ENCODE data around the gene CTCFL. TPM values are rescaled to one million over a fixed set of nuclear protein-coding genes. Genes with fewer than 3 reads are reported as not detected.

The CTCFL gene
- total RNA-seq, 4 donors from 2014 or later: 0.13 to 0.46 TPM; not detected in 2

DNA sequence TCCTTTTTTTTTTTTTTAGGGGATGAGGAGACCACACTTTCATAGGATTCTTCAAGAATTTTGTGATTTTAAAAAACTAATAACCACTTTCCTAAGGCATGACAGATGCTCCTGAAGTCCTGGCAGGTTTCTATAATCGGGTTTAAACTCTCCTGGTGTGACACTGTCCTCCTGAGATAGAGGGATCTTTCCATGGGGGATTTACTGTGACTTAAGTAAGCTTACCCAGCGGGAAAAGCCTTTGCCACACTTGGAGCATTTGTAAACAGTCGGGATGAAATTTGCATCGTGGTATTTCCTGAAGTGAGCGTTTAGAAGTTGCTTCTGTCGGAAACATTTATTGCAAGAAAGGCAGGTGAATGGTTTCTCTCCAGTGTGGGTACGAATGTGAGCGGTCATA is 16.6 kb downstream of the CTCFL start:
- Histone ChIP-seq H3K36me3 (no peaks in the 10 kb centered on the region), H3K4me1 (peaks cover 31 to 41% of the 10 kb centered on the region in 2 donors), H3K27ac (peak overlapping the region in 1 of 3 donors; percentile 89), H3K4me3 (replicated peaks in 1 of 3) (no peak overlapping the region), H3K27me3 (no peaks in the 10 kb centered on the region), H3K9me3 (no peaks in the 10 kb centered on the region)
- WGBS, 2 donors: 70 to 72% methylated on average over 8 of the region's 8 CpGs
- no peak for DNase-seq
- TF ChIP-seq POLR2A (IDR thresholded peaks at IDR 0.05): no peak
- TF ChIP-seq, protein P1, sequence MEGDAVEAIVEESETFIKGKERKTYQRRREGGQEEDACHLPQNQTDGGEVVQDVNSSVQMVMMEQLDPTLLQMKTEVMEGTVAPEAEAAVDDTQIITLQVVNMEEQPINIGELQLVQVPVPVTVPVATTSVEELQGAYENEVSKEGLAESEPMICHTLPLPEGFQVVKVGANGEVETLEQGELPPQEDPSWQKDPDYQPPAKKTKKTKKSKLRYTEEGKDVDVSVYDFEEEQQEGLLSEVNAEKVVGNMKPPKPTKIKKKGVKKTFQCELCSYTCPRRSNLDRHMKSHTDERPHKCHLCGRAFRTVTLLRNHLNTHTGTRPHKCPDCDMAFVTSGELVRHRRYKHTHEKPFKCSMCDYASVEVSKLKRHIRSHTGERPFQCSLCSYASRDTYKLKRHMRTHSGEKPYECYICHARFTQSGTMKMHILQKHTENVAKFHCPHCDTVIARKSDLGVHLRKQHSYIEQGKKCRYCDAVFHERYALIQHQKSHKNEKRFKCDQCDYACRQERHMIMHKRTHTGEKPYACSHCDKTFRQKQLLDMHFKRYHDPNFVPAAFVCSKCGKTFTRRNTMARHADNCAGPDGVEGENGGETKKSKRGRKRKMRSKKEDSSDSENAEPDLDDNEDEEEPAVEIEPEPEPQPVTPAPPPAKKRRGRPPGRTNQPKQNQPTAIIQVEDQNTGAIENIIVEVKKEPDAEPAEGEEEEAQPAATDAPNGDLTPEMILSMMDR (IDR thresholded peaks at IDR 0.05): no peak
- intact Hi-C loops (cut with DNase I): loop anchor here (10.0 kb wide), 1 partner anchor 414 kb away; no protein-coding TSS in a partner anchor

DNA sequence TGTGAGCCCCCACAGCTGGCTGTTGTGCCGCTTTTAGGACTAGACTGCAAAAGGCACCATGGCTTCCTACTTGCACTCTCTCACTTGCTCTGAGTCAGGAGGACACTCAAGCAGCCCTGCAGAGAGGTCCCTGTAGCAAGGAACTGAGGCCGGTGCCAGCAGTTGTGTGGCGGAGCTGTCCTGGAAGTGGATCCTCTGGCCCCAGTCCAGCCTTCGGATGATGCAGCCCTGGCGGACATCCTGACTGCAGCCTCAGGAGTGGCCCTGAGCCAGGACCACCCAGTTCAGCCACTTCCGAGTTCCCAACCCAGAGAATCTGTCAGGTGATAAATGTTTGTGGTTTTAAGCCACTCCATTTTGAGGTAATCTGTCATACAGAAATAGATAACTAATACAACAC is 17.5 kb downstream of the CTCFL start:
- Histone ChIP-seq H3K9me3 (no peaks in the 10 kb centered on the region), H3K27me3 (no peaks in the 10 kb centered on the region), H3K36me3 (no peaks in the 10 kb centered on the region), H3K4me1 (peaks cover 31 to 37% of the 10 kb centered on the region in 2 donors), H3K27ac (peak overlapping the region; percentile 71 to 89 (median 75)), H3K4me3 (replicated peaks in 1 of 3) (no peak overlapping the region)
- intact Hi-C loops (cut with DNase I): loop anchor here (10.0 kb wide), 1 partner anchor 413 kb away; no protein-coding TSS in a partner anchor
- peak; percentile 79 to 86 for DNase-seq
- TF ChIP-seq, protein P1 (IDR thresholded peaks at IDR 0.05): no peak
- no peak for TF ChIP-seq POLR2A (IDR thresholded peaks at IDR 0.05)
- WGBS, 2 donors: 18 to 38% methylated on average over 6 of the region's 6 CpGs

DNA sequence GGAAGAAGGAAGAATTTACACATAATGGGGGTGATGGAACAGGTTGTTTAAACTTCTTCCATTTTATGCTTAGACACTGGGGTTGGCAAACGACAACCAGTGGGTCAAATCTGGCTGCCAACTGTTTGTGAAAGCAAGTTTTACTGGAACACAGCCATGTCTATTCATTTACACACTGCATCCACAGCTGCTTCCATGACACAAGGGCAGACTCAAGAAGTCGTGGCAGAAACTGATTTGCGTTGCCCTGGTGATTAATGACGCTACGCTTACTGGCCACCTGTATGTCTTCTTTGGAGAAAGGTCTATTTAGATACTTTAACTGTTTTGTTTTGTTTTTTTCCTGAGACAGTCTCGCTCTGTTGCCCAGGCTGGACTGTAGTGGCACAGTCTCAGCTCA is 19.0 kb downstream of the CTCFL start:
- TF ChIP-seq, protein P1 (IDR thresholded peaks at IDR 0.05): no peak
- TF ChIP-seq POLR2A (IDR thresholded peaks at IDR 0.05): no peak
- no peaks in the 10 kb centered on the region for H3K9me3 ChIP-seq
- intact Hi-C loops (cut with DNase I): loop anchor here (10.0 kb wide), 1 partner anchor 411 kb away; no protein-coding TSS in a partner anchor
- H3K36me3 ChIP-seq: no peaks in the 10 kb centered on the region
- peak; percentile 51 to 67 for DNase-seq
- peaks cover 31 to 37% of the 10 kb centered on the region in 2 donors for H3K4me1 ChIP-seq
- H3K27me3 ChIP-seq: no peaks in the 10 kb centered on the region
- WGBS, 2 donors: 41% methylated on average over 6 of the region's 6 CpGs
- peak overlapping the region; percentile 75 to 86 (median 81) for H3K27ac ChIP-seq
- H3K4me3 ChIP-seq (replicated peaks in 1 of 3): no peak overlapping the region

DNA sequence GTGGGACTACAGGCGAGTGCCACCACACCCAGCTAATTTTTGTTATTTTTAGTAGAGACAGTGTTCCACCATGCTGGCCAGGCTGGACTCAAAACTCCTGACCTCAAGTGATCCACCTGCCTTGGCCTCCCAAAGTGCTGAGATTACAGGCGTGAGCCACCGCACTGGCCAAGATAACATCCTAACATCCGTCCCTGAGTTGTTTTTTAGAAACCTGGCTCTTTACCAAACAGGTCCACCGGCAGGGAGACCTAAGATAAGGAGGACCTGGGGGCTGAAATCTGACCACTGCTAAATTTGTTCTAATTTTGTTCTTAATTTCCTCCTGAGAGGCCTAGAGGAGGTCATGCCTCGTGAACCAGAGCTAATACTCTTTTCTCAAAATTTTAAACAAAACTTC is 20.5 kb downstream of the CTCFL start:
- 44 to 57% methylated on average over 6 of the region's 6 CpGs for WGBS, 2 donors
- Histone ChIP-seq H3K36me3 (no peaks in the 10 kb centered on the region), H3K27ac (peak overlapping the region in 1 of 3 donors; percentile 56), H3K4me3 (replicated peaks in 1 of 3) (no peak overlapping the region), H3K9me3 (no peaks in the 10 kb centered on the region), H3K27me3 (no peaks in the 10 kb centered on the region), H3K4me1 (peaks cover 31 to 41% of the 10 kb centered on the region in 2 donors)
- DNase-seq: peak in 1 of 2 donors; percentile 14
- TF ChIP-seq, protein P1 (IDR thresholded peaks at IDR 0.05): no peak
- no peak for TF ChIP-seq POLR2A (IDR thresholded peaks at IDR 0.05)
- intact Hi-C loops (cut with DNase I): loop anchor here (10.0 kb wide), 1 partner anchor 410 kb away; no protein-coding TSS in a partner anchor

DNA sequence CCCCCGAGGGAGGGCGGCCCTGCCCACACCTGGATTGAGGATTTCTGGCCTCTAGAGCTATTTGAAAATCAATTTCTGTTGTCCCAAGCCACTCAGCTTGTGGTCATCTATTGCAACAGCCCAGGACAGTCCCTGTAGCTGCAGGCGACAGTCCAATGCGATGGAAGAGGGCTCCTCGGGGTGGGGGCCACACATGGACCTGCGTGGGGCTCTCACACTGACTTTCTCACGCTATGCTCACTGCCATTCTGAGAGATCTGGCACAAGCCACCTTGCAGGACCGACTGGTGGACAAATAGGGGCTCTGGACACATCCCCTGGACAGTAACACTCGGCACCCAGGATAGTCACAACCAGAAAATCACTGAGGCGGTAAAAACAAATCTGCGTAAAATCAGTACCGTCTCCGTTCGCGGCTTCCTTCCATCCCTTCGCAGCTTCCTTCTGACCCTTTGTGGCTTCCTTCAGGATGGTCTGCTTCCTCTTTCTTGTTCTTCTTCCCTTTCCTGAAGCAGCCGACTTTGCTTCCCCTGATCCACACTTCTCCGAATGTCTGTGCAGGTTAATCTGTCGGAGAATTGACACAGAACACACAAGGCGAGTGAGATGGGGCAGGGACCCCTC is 21.8 kb downstream of the CTCFL start:
- no peak for DNase-seq
- H3K27me3 ChIP-seq: no peaks in the 10 kb centered on the region
- no peaks in the 10 kb centered on the region for H3K36me3 ChIP-seq
- peaks cover 31 to 41% of the 10 kb centered on the region in 2 donors for H3K4me1 ChIP-seq
- no peaks in the 10 kb centered on the region for H3K9me3 ChIP-seq
- TF ChIP-seq, protein P1 (IDR thresholded peaks at IDR 0.05): no peak
- TF ChIP-seq POLR2A (IDR thresholded peaks at IDR 0.05): no peak
- intact Hi-C loops (cut with DNase I): loop anchor here (10.0 kb wide), 1 partner anchor 408 kb away; no protein-coding TSS in a partner anchor
- WGBS, 2 donors: 82 to 88% methylated on average over 18 to 20 of the region's 20 CpGs
- H3K27ac ChIP-seq: no peak overlapping the region
- H3K4me3 ChIP-seq (replicated peaks in 1 of 3): no peak overlapping the region
